Measurements from ENCODE around the gene UTF1. TPM values are rescaled to one million over a fixed set of nuclear protein-coding genes. Genes with fewer than 3 reads are reported as not detected.

The UTF1 gene
- total and polyA plus RNA-seq, 2 of the 8 experiments (the other 6 are each of a cell fraction or from before 2014, with no cell fraction given) = 0.47 to 21.8 TPM

DNA sequence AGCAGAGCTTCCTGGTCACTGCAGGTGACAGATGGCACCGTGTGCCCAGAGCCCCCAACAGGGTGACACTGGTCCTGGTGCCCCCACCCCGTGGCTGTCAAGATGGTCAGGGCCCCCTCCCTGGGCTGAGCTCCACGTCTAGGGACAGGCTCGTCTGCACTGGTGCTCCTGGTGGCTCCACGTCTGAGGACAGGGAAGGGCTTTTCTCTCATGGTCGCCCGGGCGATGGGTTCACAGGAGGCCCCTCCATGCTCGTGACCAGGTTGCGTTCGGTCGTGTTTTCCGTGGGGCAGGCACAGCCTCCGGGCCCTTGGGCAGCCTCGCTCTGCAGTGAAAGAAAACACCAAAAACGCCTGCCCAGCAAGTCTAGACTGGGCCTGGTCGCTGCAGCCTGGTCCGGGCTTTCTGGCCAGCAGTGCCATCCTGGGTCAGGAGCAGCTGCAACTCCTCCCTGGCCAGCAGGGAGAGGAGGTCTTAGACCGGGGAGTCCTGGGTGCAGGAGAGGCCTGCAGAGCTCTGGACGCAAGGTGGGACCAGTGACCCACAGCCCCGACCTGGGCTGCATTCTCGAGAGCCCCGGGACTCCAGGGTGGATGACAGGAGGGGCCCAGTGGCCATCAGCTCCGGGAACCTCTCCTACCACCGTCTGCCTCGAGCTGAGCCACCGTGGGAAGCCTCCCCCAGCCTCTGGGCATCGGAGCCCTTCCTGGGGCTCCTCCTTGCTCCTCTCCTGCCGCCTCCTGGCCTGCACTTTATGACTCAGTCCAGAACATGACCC, 27.9 kb upstream of the UTF1 start (continued):
- no peak for TF ChIP-seq PHF8 (conservative IDR thresholded peaks at IDR 0.05; ENCODE audit: low read depth, low read length)
- no peak for TF ChIP-seq ASH2L (IDR thresholded peaks at IDR 0.05; ENCODE audit: low read length)
- TF ChIP-seq SAP30 (IDR thresholded peaks at IDR 0.05; ENCODE audit: insufficient read depth, insufficient replicate concordance, low read length) = no peak
- no peak for TF ChIP-seq HDAC6 (IDR thresholded peaks at IDR 0.05; ENCODE audit: low read depth, low read length)
- TF ChIP-seq FOSL1 (IDR thresholded peaks at IDR 0.05; ENCODE audit: insufficient read depth, low read depth, low read length) = no peak
